ENCODE data around the gene TLL2. TPM values are rescaled to one million over a fixed set of nuclear protein-coding genes. Genes with fewer than 3 reads are reported as not detected.

The TLL2 gene
- total RNA-seq, 4 donors from 2014 or later: 0.40 to 0.62 TPM; not detected in 2

DNA sequence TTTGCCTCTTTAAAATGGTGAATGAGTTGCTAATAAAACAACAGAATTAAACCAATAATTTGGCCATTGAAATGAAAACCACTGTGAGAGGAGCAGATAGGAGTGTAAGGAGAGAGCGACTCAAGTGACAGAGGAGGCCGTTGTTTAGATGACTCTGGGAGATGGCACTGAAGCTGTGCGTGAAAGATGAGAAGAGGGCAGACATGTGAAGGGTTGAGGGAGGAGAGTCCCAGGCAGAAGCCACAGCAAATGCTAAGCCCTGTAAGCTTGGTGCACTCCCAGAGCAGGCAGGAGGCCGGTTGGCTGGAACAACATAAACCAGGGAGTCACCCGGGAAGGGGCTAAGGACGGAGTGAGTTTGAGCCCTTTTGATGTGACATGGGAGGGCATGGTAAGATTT, 154.1 kb downstream of the TLL2 start:
- WGBS, 2 donors: 78 to 87% methylated on average over 6 of the region's 6 CpGs
- intact Hi-C loops (cut with DNase I): no loop called here
- Histone ChIP-seq H3K4me1 (no peaks in the 10 kb centered on the region), H3K36me3 (no peaks in the 10 kb centered on the region), H3K27me3 (peaks cover 0 to 43% (median 0%) of the 10 kb centered on the region in 4 donors), H3K4me3 (no peak overlapping the region), H3K27ac (no peak overlapping the region), H3K9me3 (no peaks in the 10 kb centered on the region)
- TF ChIP-seq POLR2A (IDR thresholded peaks at IDR 0.05): no peak
- TF ChIP-seq, protein P1, sequence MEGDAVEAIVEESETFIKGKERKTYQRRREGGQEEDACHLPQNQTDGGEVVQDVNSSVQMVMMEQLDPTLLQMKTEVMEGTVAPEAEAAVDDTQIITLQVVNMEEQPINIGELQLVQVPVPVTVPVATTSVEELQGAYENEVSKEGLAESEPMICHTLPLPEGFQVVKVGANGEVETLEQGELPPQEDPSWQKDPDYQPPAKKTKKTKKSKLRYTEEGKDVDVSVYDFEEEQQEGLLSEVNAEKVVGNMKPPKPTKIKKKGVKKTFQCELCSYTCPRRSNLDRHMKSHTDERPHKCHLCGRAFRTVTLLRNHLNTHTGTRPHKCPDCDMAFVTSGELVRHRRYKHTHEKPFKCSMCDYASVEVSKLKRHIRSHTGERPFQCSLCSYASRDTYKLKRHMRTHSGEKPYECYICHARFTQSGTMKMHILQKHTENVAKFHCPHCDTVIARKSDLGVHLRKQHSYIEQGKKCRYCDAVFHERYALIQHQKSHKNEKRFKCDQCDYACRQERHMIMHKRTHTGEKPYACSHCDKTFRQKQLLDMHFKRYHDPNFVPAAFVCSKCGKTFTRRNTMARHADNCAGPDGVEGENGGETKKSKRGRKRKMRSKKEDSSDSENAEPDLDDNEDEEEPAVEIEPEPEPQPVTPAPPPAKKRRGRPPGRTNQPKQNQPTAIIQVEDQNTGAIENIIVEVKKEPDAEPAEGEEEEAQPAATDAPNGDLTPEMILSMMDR (IDR thresholded peaks at IDR 0.05): no peak
- no peak for DNase-seq

DNA sequence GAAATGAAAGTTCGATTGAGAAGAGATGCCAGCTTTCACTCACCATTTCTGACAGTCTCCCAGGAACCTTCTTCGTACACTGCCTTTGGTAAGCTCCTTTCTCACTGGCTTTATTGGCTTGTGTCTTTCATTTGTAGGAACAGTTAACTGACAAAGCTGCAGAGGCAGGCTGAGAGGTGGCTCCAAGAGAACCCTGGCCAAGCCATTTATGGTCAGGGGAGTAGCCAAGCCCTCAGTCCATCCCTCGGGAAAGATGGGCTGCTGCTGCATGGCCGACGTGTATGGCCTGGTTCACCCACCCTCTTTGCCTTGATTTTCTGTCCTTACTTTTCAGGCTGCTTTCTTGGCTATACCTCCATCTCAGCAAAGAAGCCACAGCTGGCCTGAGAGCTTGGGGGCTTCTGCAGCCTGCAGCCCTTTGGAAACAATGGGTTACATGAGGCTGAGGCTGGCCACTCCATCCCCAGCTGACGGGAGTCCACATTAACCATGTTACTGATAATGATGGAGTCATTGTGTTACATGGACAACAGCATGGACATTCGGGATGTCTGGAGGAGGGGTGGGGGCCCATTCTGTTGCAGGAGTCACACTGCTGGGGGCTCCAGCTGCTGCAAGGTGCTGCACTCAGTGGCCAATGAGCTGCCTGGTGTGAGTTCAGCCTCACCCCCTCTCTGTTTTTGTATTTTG, 154.7 kb downstream of the TLL2 start, which contains the start of gene OPALIN:
OPALIN (minus strand) TSS at position 152 of the 690 bp plus-strand sequence; CDS start at position 46, 106 bp downstream.
- no peak for DNase-seq
- intact Hi-C loops (cut with DNase I): no loop called here
- WGBS, 2 donors: 63 to 71% methylated on average over 6 to 7 of the region's 7 CpGs
- H3K4me1 ChIP-seq: no peaks in the 10 kb centered on the region
- H3K4me3 ChIP-seq: no peak within 1 kb of the TSS
- H3K36me3 ChIP-seq: no peaks in the 10 kb centered on the region
- H3K9me3 ChIP-seq: no peaks in the 10 kb centered on the region
- H3K27ac ChIP-seq: no peak within 1 kb of the TSS
- H3K27me3 ChIP-seq: peaks cover 0 to 45% (median 0%) of the 10 kb centered on the region in 4 donors
- TF ChIP-seq, protein P1 (IDR thresholded peaks at IDR 0.05): no peak
- TF ChIP-seq POLR2A (IDR thresholded peaks at IDR 0.05): no peak

DNA sequence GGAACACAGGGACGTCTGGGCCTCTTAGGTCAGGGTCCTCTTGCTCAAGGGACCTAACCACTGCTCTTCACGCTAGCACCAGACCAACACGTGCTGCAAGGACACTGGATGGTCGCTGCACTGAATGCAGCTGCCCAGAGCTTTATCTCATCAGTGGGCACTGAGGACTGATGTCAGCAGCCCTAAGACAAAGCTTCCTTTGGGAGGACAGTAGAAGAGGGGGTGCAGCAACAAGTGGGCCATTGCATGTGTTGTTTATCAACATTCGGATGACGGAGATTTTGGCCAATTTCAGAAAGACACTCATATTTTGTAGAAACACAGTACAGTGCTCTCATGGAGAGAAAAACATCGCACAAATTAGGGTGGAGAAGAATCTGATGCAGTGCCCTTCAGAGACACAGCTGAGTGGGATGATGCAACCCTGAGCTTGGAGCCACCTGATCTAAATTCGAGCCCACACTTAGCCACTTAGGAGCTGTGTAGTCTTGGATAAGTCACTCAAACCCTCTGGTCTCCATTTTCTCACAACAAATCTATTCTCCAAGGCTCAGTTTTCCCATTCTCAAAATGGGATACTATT, 156.6 kb downstream of the TLL2 start:
- no peaks in the 10 kb centered on the region for H3K9me3 ChIP-seq
- no peaks in the 10 kb centered on the region for H3K4me1 ChIP-seq
- H3K27me3 ChIP-seq: peaks cover 0 to 56% (median 0%) of the 10 kb centered on the region in 4 donors
- DNase-seq: no peak
- TF ChIP-seq, protein P1 (IDR thresholded peaks at IDR 0.05): no peak
- no peak for TF ChIP-seq POLR2A (IDR thresholded peaks at IDR 0.05)
- H3K4me3 ChIP-seq: no peak overlapping the region
- intact Hi-C loops (cut with DNase I): no loop called here
- no peak overlapping the region for H3K27ac ChIP-seq
- no peaks in the 10 kb centered on the region for H3K36me3 ChIP-seq
- WGBS, 2 donors: 67 to 72% methylated on average over 6 to 7 of the region's 8 CpGs

DNA sequence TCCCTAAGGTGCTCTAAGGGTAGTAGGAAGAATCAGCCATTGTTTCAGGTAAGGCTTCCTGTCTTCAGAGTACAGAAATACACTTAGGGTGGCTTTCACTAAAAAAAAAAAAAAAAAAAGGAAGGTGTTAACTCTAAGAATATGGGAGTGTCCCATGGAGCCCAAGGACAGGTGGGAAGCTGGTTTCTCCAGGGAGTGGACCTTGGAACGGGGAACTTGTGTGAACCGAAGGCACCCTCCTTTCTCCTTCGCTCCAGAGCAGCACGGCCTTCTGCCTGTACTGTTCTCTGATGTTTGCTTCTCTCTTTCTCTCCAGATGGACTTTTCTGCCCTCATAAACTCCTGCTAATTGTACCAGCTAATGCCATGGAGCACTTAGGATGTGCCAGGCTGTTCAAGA, 161.1 kb downstream of the TLL2 start:
- H3K9me3 ChIP-seq: no peaks in the 10 kb centered on the region
- WGBS, 2 donors: 68% methylated on average over 4 of the region's 4 CpGs

DNA sequence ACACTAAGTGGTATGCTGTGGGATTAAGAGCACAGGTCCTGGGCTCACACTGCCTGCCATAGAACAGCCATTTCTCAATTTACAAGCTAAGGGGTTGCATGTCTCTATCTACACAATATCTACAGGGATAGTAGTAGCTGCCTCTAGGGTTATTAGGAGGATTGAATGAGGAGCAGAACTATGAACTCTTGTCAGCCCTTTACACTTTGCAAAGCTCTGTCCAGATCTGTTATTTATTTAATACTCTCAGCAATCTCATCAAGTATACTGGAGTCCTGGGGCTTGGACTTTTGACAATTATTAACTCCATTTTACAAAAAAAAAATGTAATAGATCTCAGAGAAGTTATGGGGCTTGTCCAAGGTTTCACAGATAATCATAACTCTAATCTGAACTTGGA, 161.7 kb downstream of the TLL2 start:
- Histone ChIP-seq H3K9me3 (no peaks in the 10 kb centered on the region), H3K27ac (no peak overlapping the region), H3K4me3 (no peak overlapping the region), H3K4me1 (no peaks in the 10 kb centered on the region), H3K27me3 (peaks cover 0 to 36% (median 0%) of the 10 kb centered on the region in 4 donors), H3K36me3 (no peaks in the 10 kb centered on the region)
- TF ChIP-seq, protein P1 (IDR thresholded peaks at IDR 0.05): no peak
- TF ChIP-seq POLR2A (IDR thresholded peaks at IDR 0.05): no peak
- intact Hi-C loops (cut with DNase I): no loop called here
- no peak for DNase-seq

More for the DNA sequence above, 161.1 kb downstream of the TLL2 start:
- Histone ChIP-seq H3K4me3 (no peak overlapping the region), H3K4me1 (no peaks in the 10 kb centered on the region), H3K36me3 (no peaks in the 10 kb centered on the region), H3K27ac (no peak overlapping the region), H3K27me3 (peaks cover 0 to 39% (median 0%) of the 10 kb centered on the region in 4 donors)
- DNase-seq: no peak
- intact Hi-C loops (cut with DNase I): no loop called here
- TF ChIP-seq, protein P1 (IDR thresholded peaks at IDR 0.05): no peak
- no peak for TF ChIP-seq POLR2A (IDR thresholded peaks at IDR 0.05)

All from esophagus squamous epithelium (tissue), 5 donors.